Activated naive CD8-positive, alpha-beta T cell treated with anti-CD3 and anti-CD28 coated beads for 36 hours (primary cell): ENCODE results near the gene TNN. TPM values are rescaled to one million over a fixed set of nuclear protein-coding genes. Genes with fewer than 3 reads are reported as not detected.
A peak's percentile ranks its signal among the peaks of the same experiment; 100 is the strongest.
"Not testable (repeated sequence)": the region's sequence is repeated elsewhere in the genome, so short reads cannot be mapped to it uniquely, and the experiment has no call there.

Experiments
- DNase-seq: peaks from one replicate; pipeline ENCODE4 v3.0.0; 2021
- H3K27ac Mint-ChIP-seq: one replicate; pipeline ENCODE4 v1.8.0; 2022; ENCODE audit warnings: mild to moderate bottlenecking, moderate library complexity, mixed read lengths
- H3K27me3 Mint-ChIP-seq: one replicate; pipeline ENCODE4 v1.8.0; 2022; ENCODE audit warnings: mild to moderate bottlenecking, mixed read lengths
- H3K36me3 Mint-ChIP-seq: one replicate; pipeline ENCODE4 v1.8.0; 2021; ENCODE audit warnings: mild to moderate bottlenecking, mixed read lengths
- H3K4me1 Mint-ChIP-seq: one replicate; pipeline ENCODE4 v1.8.0; 2021; ENCODE audit warnings: mixed read lengths
- H3K4me3 Mint-ChIP-seq: one replicate; pipeline ENCODE4 v1.8.0; 2022; ENCODE audit warnings: mild to moderate bottlenecking, moderate library complexity, mixed read lengths
- H3K9me3 Mint-ChIP-seq: one replicate; pipeline ENCODE4 v1.8.0; 2022; ENCODE audit warnings: mixed read lengths
- total RNA-seq, 2 experiments: library from RNA; stranded (reverse); gene quantifications; one replicate each; pipeline ENCODE4 v1.2.3, GENCODE V29; 2021

TNN gene, protein sequence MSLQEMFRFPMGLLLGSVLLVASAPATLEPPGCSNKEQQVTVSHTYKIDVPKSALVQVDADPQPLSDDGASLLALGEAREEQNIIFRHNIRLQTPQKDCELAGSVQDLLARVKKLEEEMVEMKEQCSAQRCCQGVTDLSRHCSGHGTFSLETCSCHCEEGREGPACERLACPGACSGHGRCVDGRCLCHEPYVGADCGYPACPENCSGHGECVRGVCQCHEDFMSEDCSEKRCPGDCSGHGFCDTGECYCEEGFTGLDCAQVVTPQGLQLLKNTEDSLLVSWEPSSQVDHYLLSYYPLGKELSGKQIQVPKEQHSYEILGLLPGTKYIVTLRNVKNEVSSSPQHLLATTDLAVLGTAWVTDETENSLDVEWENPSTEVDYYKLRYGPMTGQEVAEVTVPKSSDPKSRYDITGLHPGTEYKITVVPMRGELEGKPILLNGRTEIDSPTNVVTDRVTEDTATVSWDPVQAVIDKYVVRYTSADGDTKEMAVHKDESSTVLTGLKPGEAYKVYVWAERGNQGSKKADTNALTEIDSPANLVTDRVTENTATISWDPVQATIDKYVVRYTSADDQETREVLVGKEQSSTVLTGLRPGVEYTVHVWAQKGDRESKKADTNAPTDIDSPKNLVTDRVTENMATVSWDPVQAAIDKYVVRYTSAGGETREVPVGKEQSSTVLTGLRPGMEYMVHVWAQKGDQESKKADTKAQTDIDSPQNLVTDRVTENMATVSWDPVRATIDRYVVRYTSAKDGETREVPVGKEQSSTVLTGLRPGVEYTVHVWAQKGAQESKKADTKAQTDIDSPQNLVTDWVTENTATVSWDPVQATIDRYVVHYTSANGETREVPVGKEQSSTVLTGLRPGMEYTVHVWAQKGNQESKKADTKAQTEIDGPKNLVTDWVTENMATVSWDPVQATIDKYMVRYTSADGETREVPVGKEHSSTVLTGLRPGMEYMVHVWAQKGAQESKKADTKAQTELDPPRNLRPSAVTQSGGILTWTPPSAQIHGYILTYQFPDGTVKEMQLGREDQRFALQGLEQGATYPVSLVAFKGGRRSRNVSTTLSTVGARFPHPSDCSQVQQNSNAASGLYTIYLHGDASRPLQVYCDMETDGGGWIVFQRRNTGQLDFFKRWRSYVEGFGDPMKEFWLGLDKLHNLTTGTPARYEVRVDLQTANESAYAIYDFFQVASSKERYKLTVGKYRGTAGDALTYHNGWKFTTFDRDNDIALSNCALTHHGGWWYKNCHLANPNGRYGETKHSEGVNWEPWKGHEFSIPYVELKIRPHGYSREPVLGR (N-terminal part only)
- under 1 TPM in 1 of 2 experiments, not detected in 1; 0.06 TPM for total RNA-seq

DNA sequence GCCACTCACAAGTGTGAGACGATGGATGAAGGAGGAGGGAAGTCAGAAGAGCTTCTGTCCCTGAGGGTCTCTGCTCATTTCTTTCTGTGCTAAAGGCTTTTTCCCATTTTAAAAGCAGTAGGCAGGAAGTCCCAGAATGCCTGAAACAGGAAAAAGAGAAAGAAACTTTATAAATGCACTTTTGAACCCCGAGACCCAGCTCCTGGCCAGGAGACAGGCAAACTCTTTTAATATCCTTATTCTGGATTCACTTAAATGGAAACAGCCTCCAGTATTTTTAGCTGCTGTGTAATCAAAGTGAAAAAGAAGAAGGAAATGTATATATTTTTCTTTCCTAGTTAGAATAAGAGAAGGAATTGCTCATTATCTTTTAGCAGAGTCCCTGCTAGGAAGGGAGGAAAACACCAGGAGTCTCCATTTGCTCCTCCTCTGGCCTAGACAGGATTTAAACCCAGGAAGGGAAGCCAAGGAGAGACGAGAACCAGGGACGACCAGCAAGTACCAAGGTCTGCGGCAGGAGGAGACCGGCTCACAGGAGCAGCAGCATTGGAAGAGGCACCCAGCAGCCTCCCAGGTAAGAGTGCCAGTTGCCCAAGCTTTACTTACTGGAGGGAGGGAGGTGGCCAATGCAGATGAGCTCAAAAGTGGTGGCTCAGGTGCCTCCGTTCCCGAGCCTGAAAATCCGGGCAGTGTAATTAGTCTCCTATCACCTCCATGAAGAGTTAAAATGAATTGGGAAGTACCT is at the start of gene TNN:
TSS of gene TNN (plus strand) at position 472 of the 745 bp plus-strand sequence. CDS start 9,586 bp downstream, outside the sequence.
- DNase-seq: no peak
- Mint-ChIP-seq H3K4me3 (no peak within 1 kb of the TSS), H3K4me1 (peaks cover 4% of the 10 kb centered on the region), H3K27me3 (peaks cover 4% of the 10 kb centered on the region), H3K36me3 (no peaks in the 10 kb centered on the region), H3K27ac (no peak within 1 kb of the TSS), H3K9me3 (no peaks in the 10 kb centered on the region)

DNA sequence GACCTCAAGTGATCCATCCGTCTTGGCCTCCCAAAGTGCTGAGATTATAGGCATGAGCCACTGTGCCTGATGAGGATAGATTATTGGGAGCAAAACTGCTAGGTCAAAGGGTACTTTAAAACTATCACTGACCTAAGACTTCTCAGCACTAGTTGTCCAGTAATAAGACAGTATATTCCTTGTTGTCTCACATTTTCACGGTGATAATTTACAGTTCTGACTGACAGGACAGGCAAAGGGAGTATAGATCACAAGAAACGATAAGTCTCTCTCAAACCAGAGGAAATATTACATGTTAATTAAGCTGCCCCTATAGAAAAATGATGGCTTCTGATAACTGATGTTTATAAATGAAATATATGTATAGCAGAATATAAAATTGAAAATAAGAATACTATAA is 48.1 kb upstream of the TNN start:
- Mint-ChIP-seq H3K27ac (no peak overlapping the region), H3K36me3 (peaks cover 22% of the 10 kb centered on the region), H3K4me3 (no peak overlapping the region), H3K27me3 (no peaks in the 10 kb centered on the region), H3K9me3 (peaks cover under 1% of the 10 kb centered on the region), H3K4me1 (peaks cover 31% of the 10 kb centered on the region)
- DNase-seq: no peak

DNA sequence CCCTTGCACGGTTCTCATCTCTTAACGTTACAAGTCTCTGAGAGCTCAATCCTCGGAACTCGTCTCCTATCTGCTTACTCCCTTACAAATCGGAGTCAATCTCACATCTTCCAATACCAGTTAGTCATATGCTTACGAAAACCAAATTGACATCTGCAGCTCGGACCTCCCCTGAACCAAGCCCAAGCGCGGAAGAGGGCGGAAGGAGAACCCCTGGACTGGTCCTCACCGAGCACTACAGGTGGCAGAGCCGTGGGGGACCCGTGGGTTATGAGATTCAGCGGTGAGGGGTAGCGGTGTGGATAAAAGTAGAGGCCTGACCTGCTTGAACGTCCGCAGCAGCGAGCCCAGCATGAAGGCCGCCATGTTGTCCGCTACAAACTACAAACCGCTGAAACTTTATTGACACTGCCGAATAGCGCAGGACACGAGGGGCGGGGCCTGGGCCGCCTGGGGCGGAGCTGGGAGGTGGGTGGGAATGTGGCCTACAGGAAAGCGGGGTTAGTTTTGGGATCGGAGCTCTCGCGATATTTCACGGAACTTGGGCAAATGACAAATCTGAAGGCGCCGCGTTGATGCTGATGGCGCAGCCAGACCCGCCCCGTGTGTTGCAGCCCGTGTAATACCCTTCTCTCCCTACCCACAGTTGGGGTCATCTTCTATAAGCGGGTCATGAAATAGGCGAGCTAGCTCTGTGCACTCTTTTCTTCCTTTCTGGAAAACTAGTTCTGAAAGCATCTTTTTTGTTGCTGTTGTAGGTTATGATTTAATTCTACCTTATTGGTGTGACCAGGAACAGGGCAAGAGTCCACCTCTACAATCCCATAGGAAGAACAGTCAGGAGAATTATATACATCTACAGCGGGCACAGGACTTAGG is 44.4 kb upstream of the TNN start, which contains the start of gene MRPS14:
TSS of gene MRPS14 (minus strand) at position 383 of the 879 bp plus-strand sequence. CDS start at position 366, 17 bp downstream.
- Mint-ChIP-seq H3K9me3 (peaks cover 4% of the 10 kb centered on the region), H3K27me3 (no peaks in the 10 kb centered on the region), H3K36me3 (peaks cover 10% of the 10 kb centered on the region), H3K27ac (peak within 1 kb of the TSS; percentile 85), H3K4me3 (peak within 1 kb of the TSS; percentile 94), H3K4me1 (peaks cover 23% of the 10 kb centered on the region)
- DNase-seq: peak; percentile 97

DNA sequence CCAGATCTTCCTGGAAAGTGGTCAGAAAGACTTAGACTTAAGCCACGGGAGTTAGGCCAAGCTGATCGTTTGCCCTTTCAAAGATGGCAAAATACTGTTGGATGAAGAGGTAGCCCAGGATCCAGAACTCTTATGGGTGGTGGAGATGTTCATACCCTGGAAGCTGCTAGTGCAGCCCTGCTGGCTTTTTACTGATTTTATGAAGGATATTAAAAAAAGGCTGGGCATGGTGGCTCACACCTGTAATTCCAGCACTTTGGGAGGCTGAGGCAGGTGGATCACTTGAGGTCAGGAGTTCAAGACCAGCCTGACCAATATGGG is 43.8 kb upstream of the TNN start:
- H3K27ac Mint-ChIP-seq: peak overlapping the region; percentile 85
- not testable (repeated sequence) for H3K36me3 Mint-ChIP-seq, H3K27me3 Mint-ChIP-seq, H3K9me3 Mint-ChIP-seq, DNase-seq
- H3K4me3 Mint-ChIP-seq: peak overlapping the region; percentile 94
- peaks cover 22% of the 10 kb centered on the region for H3K4me1 Mint-ChIP-seq

DNA sequence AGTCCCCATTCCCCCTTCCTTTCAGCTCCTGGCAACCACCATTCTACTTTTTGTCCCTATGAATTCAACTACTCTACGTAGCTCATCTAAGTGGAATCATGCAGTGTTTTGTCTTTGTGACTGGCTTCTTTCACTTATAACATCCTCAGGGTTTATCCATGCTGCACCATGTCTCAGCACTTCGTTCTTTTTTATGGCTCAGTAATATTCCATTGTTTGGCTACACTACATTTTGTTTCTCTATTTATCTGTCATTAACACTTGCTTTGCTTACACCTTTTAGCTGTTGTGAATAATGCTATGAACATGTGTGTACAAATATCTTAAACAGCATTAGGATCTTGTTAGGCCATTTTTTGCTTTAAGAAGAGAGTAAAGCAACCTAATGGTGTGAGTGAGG is 42.9 kb upstream of the TNN start:
- Mint-ChIP-seq H3K27me3 (no peaks in the 10 kb centered on the region), H3K4me3 (peak overlapping the region; percentile 27), H3K36me3 (peaks cover 9% of the 10 kb centered on the region), H3K4me1 (peaks cover 27% of the 10 kb centered on the region), H3K9me3 (peaks cover 4% of the 10 kb centered on the region), H3K27ac (no peak overlapping the region)
- no peak for DNase-seq

DNA sequence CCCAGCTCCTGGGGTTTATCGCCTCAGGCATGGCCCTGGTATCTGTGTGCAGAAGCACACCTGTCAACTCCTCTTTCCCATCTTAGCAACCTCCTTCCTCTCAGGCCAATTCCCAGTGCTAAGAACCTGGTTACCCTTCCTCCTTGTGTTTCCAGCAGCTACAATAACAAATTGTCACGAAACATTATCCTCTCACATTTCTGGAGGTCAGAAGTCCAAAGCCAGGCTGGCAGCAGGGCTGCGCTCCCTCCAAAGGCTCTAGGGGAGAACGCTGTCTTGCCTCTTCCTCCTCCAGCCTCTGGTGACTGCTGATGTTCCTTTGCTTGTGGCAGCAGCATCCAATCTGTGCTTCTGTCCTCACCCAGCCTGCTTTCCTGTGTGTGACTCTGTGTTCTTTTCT is 33.7 kb upstream of the TNN start:
- Mint-ChIP-seq H3K4me1 (peaks cover 6% of the 10 kb centered on the region), H3K27me3 (no peaks in the 10 kb centered on the region), H3K36me3 (peaks cover 2% of the 10 kb centered on the region), H3K4me3 (no peak overlapping the region), H3K9me3 (no peaks in the 10 kb centered on the region), H3K27ac (no peak overlapping the region)
- no peak for DNase-seq

DNA sequence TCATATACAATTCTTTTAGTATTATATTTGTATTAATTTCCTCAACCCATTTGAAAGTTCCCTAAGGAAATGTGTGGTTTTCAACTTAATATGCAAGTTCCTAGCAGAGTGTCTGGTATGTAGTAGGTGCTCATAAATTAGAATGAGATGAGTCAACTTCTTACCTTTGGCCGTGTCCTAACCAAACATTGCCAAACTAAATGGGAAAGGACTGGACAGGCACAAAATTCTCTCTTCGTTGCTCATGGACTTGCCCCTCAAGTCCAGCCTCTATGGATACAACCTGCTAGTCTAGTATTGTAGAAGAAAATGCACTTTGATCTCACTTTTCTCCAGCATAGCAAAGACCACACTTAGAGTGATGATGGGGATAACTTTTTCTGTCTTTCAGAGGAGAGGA is 32.9 kb upstream of the TNN start:
- no peak overlapping the region for H3K27ac Mint-ChIP-seq
- no peaks in the 10 kb centered on the region for H3K27me3 Mint-ChIP-seq
- H3K4me3 Mint-ChIP-seq: no peak overlapping the region
- no peaks in the 10 kb centered on the region for H3K9me3 Mint-ChIP-seq
- H3K36me3 Mint-ChIP-seq: no peaks in the 10 kb centered on the region
- DNase-seq: no peak
- H3K4me1 Mint-ChIP-seq: peaks cover under 1% of the 10 kb centered on the region

DNA sequence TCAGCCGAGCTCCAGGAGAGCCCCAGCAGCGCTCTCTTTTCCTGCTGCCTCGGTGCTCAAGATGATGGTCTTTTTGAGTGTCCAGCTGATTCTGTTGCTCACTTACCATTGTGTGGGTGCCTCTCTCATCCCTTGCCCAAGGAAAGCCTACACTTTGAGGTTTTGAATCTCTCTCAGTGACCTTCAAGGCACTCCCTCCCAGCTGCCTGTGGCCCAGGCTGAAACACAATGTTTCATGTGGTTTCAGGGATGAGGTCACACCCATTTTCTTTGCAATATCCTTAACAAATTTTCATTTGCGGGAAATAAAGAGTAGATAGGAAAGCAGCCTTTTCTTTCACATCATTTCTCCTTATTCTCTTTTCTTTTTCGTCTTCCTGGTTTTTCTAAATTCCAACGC is 31.8 kb upstream of the TNN start:
- Mint-ChIP-seq H3K36me3 (no peaks in the 10 kb centered on the region), H3K4me1 (no peaks in the 10 kb centered on the region), H3K27me3 (no peaks in the 10 kb centered on the region), H3K9me3 (no peaks in the 10 kb centered on the region), H3K27ac (no peak overlapping the region), H3K4me3 (no peak overlapping the region)
- DNase-seq: no peak

DNA sequence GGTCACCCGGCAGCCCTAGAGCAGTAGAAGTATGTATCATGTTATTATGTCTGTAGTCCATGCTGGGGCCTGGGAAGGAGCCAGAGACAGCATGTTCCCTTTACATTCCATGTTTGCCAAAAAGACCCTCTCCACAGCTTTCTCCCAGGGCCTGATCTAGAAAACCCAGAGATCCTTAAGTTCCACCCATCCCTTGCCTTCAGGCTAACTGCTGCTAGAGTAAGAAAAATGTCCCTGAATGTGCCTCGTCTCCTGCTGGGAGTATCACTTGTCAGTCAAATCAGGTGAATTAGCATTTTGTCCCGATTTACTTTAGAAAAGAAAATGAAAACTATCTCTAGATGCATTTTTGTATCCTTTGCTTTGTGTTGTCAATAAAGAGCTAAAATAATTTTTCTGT is 31.2 kb upstream of the TNN start:
- no peak overlapping the region for H3K27ac Mint-ChIP-seq
- no peaks in the 10 kb centered on the region for H3K4me1 Mint-ChIP-seq
- DNase-seq: no peak
- H3K9me3 Mint-ChIP-seq: no peaks in the 10 kb centered on the region
- no peak overlapping the region for H3K4me3 Mint-ChIP-seq
- no peaks in the 10 kb centered on the region for H3K27me3 Mint-ChIP-seq
- no peaks in the 10 kb centered on the region for H3K36me3 Mint-ChIP-seq

DNA sequence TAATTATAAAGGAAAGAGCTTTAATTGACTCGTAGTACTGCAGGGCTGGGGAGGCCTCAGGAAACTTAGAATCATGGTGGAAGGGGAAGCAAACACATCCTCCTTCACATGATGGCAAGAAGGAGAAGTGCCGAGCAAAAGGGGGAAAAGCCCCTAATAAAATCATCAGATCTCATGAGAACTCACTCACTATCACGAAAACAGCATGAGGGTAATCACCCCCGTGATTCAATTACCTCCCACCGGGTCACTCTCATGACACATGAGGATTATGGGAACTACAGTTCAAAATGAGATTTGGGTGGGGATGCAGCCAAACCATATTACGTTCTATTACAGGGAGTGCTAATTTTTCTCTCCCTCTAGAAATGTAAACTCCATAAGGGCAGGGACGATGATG is 30.2 kb upstream of the TNN start:
- no peak overlapping the region for H3K27ac Mint-ChIP-seq
- no peaks in the 10 kb centered on the region for H3K4me1 Mint-ChIP-seq
- no peaks in the 10 kb centered on the region for H3K9me3 Mint-ChIP-seq
- no peaks in the 10 kb centered on the region for H3K36me3 Mint-ChIP-seq
- no peaks in the 10 kb centered on the region for H3K27me3 Mint-ChIP-seq
- H3K4me3 Mint-ChIP-seq: no peak overlapping the region
- no peak for DNase-seq

DNA sequence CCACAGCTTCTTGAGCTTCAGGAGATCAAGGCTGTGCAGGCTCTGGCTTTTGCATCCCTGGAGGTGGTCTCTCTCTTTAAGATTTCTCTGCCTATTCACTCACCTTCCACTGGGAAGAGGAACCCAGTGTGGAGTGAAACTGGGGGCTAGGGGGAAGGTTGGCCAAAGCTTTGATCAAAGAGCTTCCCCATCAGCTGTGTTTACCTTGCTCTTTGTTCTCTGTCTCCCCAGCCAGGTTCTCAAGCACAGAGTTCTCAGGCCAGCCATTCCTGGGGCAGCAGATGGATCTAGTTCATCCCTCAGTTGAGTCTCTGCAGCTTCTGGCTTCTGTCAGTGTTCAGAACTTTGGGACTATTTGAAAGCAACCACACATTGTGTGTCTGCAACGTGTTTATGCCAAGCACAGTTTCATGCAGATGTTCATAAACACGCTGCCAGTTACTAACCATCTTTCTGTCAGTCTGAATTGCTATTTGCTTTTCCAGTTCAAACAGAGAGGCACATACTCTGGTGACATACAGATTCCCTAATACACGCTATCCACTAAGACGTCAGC is 27.2 kb upstream of the TNN start:
- H3K9me3 Mint-ChIP-seq: no peaks in the 10 kb centered on the region
- H3K36me3 Mint-ChIP-seq: no peaks in the 10 kb centered on the region
- no peak overlapping the region for H3K4me3 Mint-ChIP-seq

DNA sequence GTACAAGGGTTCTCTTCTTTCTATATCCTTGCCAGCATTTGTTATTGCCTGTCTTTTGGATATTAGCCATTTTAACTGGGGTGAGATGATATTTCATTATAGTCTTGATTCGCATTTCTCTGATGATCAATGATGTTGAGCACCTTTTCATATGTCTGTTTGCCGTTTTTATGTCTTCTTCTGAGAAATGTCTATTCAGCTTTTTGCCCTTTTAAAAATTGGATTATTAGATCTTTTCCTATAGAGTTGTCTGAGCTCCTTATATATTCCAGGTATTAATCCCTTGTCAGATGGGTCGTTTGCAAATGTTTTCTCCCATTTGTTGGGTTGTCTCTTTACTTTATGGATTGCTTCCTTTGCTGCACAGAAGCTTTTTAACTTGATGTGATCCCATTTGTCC is 25.0 kb upstream of the TNN start:
- Mint-ChIP-seq H3K36me3 (no peaks in the 10 kb centered on the region), H3K9me3 (no peaks in the 10 kb centered on the region), H3K27me3 (peaks cover 2% of the 10 kb centered on the region), H3K27ac (no peak overlapping the region), H3K4me1 (no peaks in the 10 kb centered on the region), H3K4me3 (no peak overlapping the region)
- no peak for DNase-seq

More for the DNA sequence above, 27.2 kb upstream of the TNN start:
- no peak overlapping the region for H3K27ac Mint-ChIP-seq
- H3K4me1 Mint-ChIP-seq: no peaks in the 10 kb centered on the region
- DNase-seq: no peak
- H3K27me3 Mint-ChIP-seq: no peaks in the 10 kb centered on the region

DNA sequence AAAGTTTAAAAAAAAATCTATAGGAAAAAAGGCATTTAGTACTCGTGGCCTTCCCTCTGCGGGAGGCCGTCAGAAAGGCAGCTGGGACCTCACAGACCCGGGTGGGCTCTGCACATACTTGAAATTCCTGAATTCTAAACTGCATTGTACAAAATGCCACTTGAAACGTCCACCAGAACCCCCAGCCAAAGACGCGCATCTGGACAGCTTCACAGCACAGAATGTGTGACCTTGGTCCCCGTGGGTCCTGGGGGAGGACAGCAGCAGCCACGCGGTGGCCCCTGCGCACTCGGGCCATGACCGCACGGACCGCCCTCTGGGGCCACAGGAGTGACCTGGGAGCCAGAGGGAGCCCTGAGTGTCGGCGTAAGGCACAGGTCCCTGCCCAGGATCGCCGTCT is 23.8 kb upstream of the TNN start:
- Mint-ChIP-seq H3K4me1 (no peaks in the 10 kb centered on the region), H3K36me3 (no peaks in the 10 kb centered on the region), H3K27me3 (peaks cover 11% of the 10 kb centered on the region), H3K9me3 (no peaks in the 10 kb centered on the region), H3K27ac (no peak overlapping the region), H3K4me3 (no peak overlapping the region)
- no peak for DNase-seq
